Measurements from ENCODE around the gene SV2A. TPM values are rescaled to one million over a fixed set of nuclear protein-coding genes. Genes with fewer than 3 reads are reported as not detected.
A peak's percentile ranks its signal among the peaks of the same experiment; 100 is the strongest.
"Not testable (repeated sequence)": the region's sequence is repeated elsewhere in the genome, so short reads cannot be mapped to it uniquely, and the experiment has no call there.

The SV2A gene
- total RNA-seq, 1 experiment from 2014 or later = 20.0 TPM

GRCh38 chr1:149916898-149917252 is 769 bp downstream of the SV2A start:
- Histone ChIP-seq H3K4me3 (peak overlapping the region; percentile 83), H3K27ac (no peak overlapping the region), H3K9me3 (replicated peaks) (no peaks in the 10 kb centered on the region), H3K4me1 (peaks cover 12% of the 10 kb centered on the region), H3K27me3 (no peaks in the 10 kb centered on the region), H3K36me3 (no peaks in the 10 kb centered on the region)
- DNase-seq = no peak

GRCh38 chr1:149916193-149916897 is 1.3 kb downstream of the SV2A start:
- Histone ChIP-seq H3K9me3 (replicated peaks) (no peaks in the 10 kb centered on the region), H3K27ac (no peak overlapping the region), H3K4me3 (peak overlapping the region; percentile 83), H3K36me3 (no peaks in the 10 kb centered on the region), H3K4me1 (peaks cover 12% of the 10 kb centered on the region), H3K27me3 (no peaks in the 10 kb centered on the region)
- no peak for DNase-seq

GRCh38 chr1:149915429-149916192 is 2.0 kb downstream of the SV2A start:
- no peak for DNase-seq
- Histone ChIP-seq H3K9me3 (replicated peaks) (no peaks in the 10 kb centered on the region), H3K36me3 (no peaks in the 10 kb centered on the region), H3K4me1 (peaks cover 12% of the 10 kb centered on the region), H3K4me3 (no peak overlapping the region), H3K27me3 (no peaks in the 10 kb centered on the region), H3K27ac (no peak overlapping the region)

GRCh38 chr1:149914545-149914944 is 3.1 kb downstream of the SV2A start:
- no peaks in the 10 kb centered on the region for H3K27me3 ChIP-seq
- H3K27ac ChIP-seq = no peak overlapping the region
- H3K4me1 ChIP-seq = peaks cover 12% of the 10 kb centered on the region
- DNase-seq = no peak
- H3K36me3 ChIP-seq = no peaks in the 10 kb centered on the region
- no peaks in the 10 kb centered on the region for H3K9me3 ChIP-seq (replicated peaks)
- no peak overlapping the region for H3K4me3 ChIP-seq

GRCh38 chr1:149906570-149907075 is 11.0 kb downstream of the SV2A start:
- Histone ChIP-seq H3K36me3 (no peaks in the 10 kb centered on the region), H3K27ac (no peak overlapping the region), H3K9me3 (replicated peaks) (no peaks in the 10 kb centered on the region), H3K4me3 (no peak overlapping the region), H3K27me3 (no peaks in the 10 kb centered on the region), H3K4me1 (no peaks in the 10 kb centered on the region)
- no peak for DNase-seq

- no peaks in the 10 kb centered on the region for H3K4me1 ChIP-seq
- DNase-seq = no peak
Observed at GRCh38 chr1:149903836-149904491, 13.7 kb downstream of the SV2A start.

GRCh38 chr1:149899460-149900284 is 18.0 kb downstream of the SV2A start, which contains the start of gene BOLA1:
Gene BOLA1 (plus strand): TSS chr1:149899568. CDS start chr1:149900060, 492 bp downstream.
- Histone ChIP-seq H3K27ac (peak within 1 kb of the TSS; percentile 78), H3K4me1 (no peaks in the 10 kb centered on the region)

More at GRCh38 chr1:149903836-149904491, 13.7 kb downstream of the SV2A start:
- no peak overlapping the region for H3K27ac ChIP-seq
- H3K36me3 ChIP-seq = no peaks in the 10 kb centered on the region
- H3K9me3 ChIP-seq (replicated peaks) = no peaks in the 10 kb centered on the region
- H3K27me3 ChIP-seq = no peaks in the 10 kb centered on the region
- H3K4me3 ChIP-seq = no peak overlapping the region

GRCh38 chr1:149896575-149896974 is 21.1 kb downstream of the SV2A start:
- no peaks in the 10 kb centered on the region for H3K27me3 ChIP-seq
- no peaks in the 10 kb centered on the region for H3K36me3 ChIP-seq
- no peak for DNase-seq
- no peak overlapping the region for H3K4me3 ChIP-seq
- H3K4me1 ChIP-seq = no peaks in the 10 kb centered on the region
- H3K27ac ChIP-seq = no peak overlapping the region
- H3K9me3 ChIP-seq (replicated peaks) = no peaks in the 10 kb centered on the region

More at GRCh38 chr1:149899460-149900284, 18.0 kb downstream of the SV2A start, which contains the start of gene BOLA1:
- DNase-seq = peak; percentile 90 to 92
- Histone ChIP-seq H3K9me3 (replicated peaks) (no peaks in the 10 kb centered on the region), H3K4me3 (peak within 1 kb of the TSS; percentile 73), H3K36me3 (no peaks in the 10 kb centered on the region), H3K27me3 (no peaks in the 10 kb centered on the region)

GRCh38 chr1:149888999-149889289 is 28.7 kb downstream of the SV2A start:
- Histone ChIP-seq H3K36me3 (no peaks in the 10 kb centered on the region), H3K27ac (peak overlapping the region; percentile 98), H3K27me3 (no peaks in the 10 kb centered on the region; the same call in 1 of the 2 replicates), H3K4me3 (peak overlapping the region; percentile 75), H3K4me1 (no peaks in the 10 kb centered on the region; the same call in 1 of the 2 replicates), H3K9me3 (replicated peaks) (no peaks in the 10 kb centered on the region)
- peak; percentile 36 to 68 for DNase-seq

GRCh38 chr1:149888247-149888998 is 29.2 kb downstream of the SV2A start:
- H3K27me3 ChIP-seq = no peaks in the 10 kb centered on the region; the same call in 1 of the 2 replicates
- DNase-seq = peak; percentile 83 to 90
- H3K4me3 ChIP-seq = peak overlapping the region; percentile 75
- H3K27ac ChIP-seq = peak overlapping the region; percentile 98
- no peaks in the 10 kb centered on the region for H3K9me3 ChIP-seq (replicated peaks)
- no peaks in the 10 kb centered on the region; the same call in 1 of the 2 replicates for H3K4me1 ChIP-seq
- H3K36me3 ChIP-seq = no peaks in the 10 kb centered on the region

- Histone ChIP-seq H3K9me3 (replicated peaks) (no peaks in the 10 kb centered on the region), H3K4me1 (no peaks in the 10 kb centered on the region; the same call in 1 of the 2 replicates), H3K27me3 (no peaks in the 10 kb centered on the region; the same call in 1 of the 2 replicates), H3K4me3 (peak overlapping the region; percentile 75), H3K36me3 (no peaks in the 10 kb centered on the region), H3K27ac (peak overlapping the region; percentile 98)
- DNase-seq = peak; percentile 87 to 95
Observed at GRCh38 chr1:149887456-149888246, 30.0 kb downstream of the SV2A start.

- H3K27me3 ChIP-seq; H3K9me3 ChIP-seq (replicated peaks); H3K4me1 ChIP-seq; DNase-seq; H3K36me3 ChIP-seq: not testable (repeated sequence)
- Histone ChIP-seq H3K4me3 (peak overlapping the region; percentile 75), H3K27ac (peak overlapping the region; percentile 98)
Observed at GRCh38 chr1:149887196-149887455, 30.5 kb downstream of the SV2A start.
